HepG2 (cell line): Measurements from ENCODE around the gene GALNTL6. TPM values are rescaled to one million over a fixed set of nuclear protein-coding genes. Genes with fewer than 3 reads are reported as not detected.

Experiments used
- ATAC-seq: fragments of 200-7000 bp; cut with Tn5 transposase; 3 replicates; pipeline ENCODE4 v1.9.1; 2020; ENCODE audit warnings: mild to moderate bottlenecking, moderate library complexity
- BruUV-seq: library from RNA; stranded (reverse); fragments of 400-500 nt; replicated peaks from 2 replicates; lab custom pipeline; 2021; lab: Mats Ljungman, UMichigan
- CTCF ChIA-PET: fragments of 300-600 bp; formaldehyde crosslinking; extraction: SDS; loops from one replicate; lab custom pipeline; 2021; ENCODE audit warnings: low total read pairs, inconsistent platforms, low intra/inter-chr PET ratio; lab: Yijun Ruan, JAX
- POLR2A ChIA-PET: fragments of 350-600 bp; sonication (Branson Sonifier 250); formaldehyde crosslinking; loops from one replicate; lab custom pipeline; 2020; ENCODE audit warnings: antibody characterized with exemption, inconsistent platforms; lab: Yijun Ruan, JAX
- DNase-seq: peaks from one replicate; pipeline ENCODE4 v3.0.0-alpha.2; 2015; ENCODE audit warnings: low spot score
- FAIRE-seq: peaks from 3 replicates; lab custom pipeline; 2011; peaks lifted over from hg19 to GRCh38; lab: Jason Lieb, UNC
- H2AFZ ChIP-seq: one replicate; pipeline ENCODE4 v1.6.1; 2011; ENCODE audit warnings: low read length, inconsistent platforms
- H3K27ac ChIP-seq: fragments of 300-600 bp; 3 replicates; pipeline ENCODE4 v1.8.0; 2011; ENCODE audit warnings: mixed run types, mild to moderate bottlenecking, mixed read lengths, low read length, inconsistent platforms; ENCODE audit not compliant: insufficient read depth; ENCODE audit errors: extremely low read length
- H3K27me3 ChIP-seq, 2 experiments: fragments of 200-600 bp in 1 of 2; 2 replicates in 1 of 2; 3 replicates in 1 of 2; pipeline versions ENCODE4 v1.6.0 to v1.8.0; 2011; ENCODE audit warnings: low read length in 2 of 2, mild to moderate bottlenecking in 2 of 2, moderate library complexity in 2 of 2, inconsistent platforms in 1 of 2; ENCODE audit not compliant: insufficient read depth in 2 of 2, control insufficient read depth in 1 of 2
- H3K36me3 ChIP-seq, 2 experiments: fragments of 200-600 bp in 1 of 2; replicated peaks in 1 of 2; 2 replicates in 1 of 2; 3 replicates in 1 of 2; pipeline versions ENCODE4 v1.5.1 to v1.8.0; 2011; ENCODE audit warnings: low read length in 2 of 2, inconsistent platforms in 1 of 2; ENCODE audit not compliant: insufficient read depth in 2 of 2, control insufficient read depth in 1 of 2
- H3K4me1 ChIP-seq: 2 replicates; pipeline ENCODE4 v1.5.1; 2012; ENCODE audit warnings: low read length, inconsistent platforms; ENCODE audit not compliant: insufficient read depth
- H3K4me2 ChIP-seq: 2 replicates; pipeline ENCODE4 v1.6.0; 2011; ENCODE audit warnings: low read depth, low read length, inconsistent platforms
- H3K4me3 ChIP-seq, 3 experiments: fragments of 200-600 bp in 1 of 3; sonication (generic), shearing (Covaris generic) in 1 of 3; replicated peaks in 1 of 3; 2 replicates each; pipeline ENCODE4 v1.5.1; 2011 to 2016; ENCODE audit warnings: low read length in 3 of 3, inconsistent platforms in 2 of 3, low read depth in 2 of 3, mild to moderate bottlenecking in 2 of 3, control low read depth in 1 of 3, mixed read lengths in 1 of 3; ENCODE audit not compliant: insufficient read depth in 1 of 3
- H3K79me2 ChIP-seq: one replicate; pipeline ENCODE4 v1.6.1; 2011; ENCODE audit warnings: low read length, inconsistent platforms; ENCODE audit not compliant: insufficient read depth
- H3K9ac ChIP-seq: 2 replicates; pipeline ENCODE4 v1.6.0; 2011; ENCODE audit warnings: mild to moderate bottlenecking, low read depth, low read length, inconsistent platforms; ENCODE audit not compliant: insufficient read depth
- H3K9me3 ChIP-seq: 2 replicates; pipeline ENCODE4 v1.5.1; 2012; ENCODE audit warnings: mild to moderate bottlenecking, low read length
- H4K20me1 ChIP-seq: 2 replicates; pipeline ENCODE4 v1.6.0; 2011; ENCODE audit warnings: inconsistent platforms, mild to moderate bottlenecking, low read length, moderate library complexity; ENCODE audit not compliant: insufficient read depth
- CBX2 ChIP-seq, 2 experiments: fragments of 200-600 bp in 1 of 2; sonication (generic); formaldehyde crosslinking in 1 of 2; IDR thresholded peaks; 2 replicates each; pipeline versions ENCODE4 v1.7.0 to v1.8.1; 2018 to 2022; ENCODE audit warnings: low read depth in 2 of 2, low read length in 1 of 2, mild to moderate bottlenecking in 1 of 2, missing genetic modification reagents in 1 of 2
- CEBPB ChIP-seq: IDR thresholded peaks from 2 replicates; pipeline ENCODE4 v1.6.1; 2011; ENCODE audit warnings: low read depth, low read length, improper control_type of control experiment, borderline replicate concordance
- FOXM1 ChIP-seq: sonication (generic); formaldehyde crosslinking; IDR thresholded peaks from 2 replicates; pipeline ENCODE4 v1.5.0; 2020; ENCODE audit warnings: missing genetic modification reagents
- HDAC2 ChIP-seq: sonication (generic); formaldehyde crosslinking; IDR thresholded peaks from 2 replicates; pipeline ENCODE4 v1.4.0; 2020; ENCODE audit warnings: missing genetic modification reagents
- KAT2B ChIP-seq: fragments of 150-350 bp; IDR thresholded peaks from 2 replicates; pipeline ENCODE4 v1.6.1; 2014; ENCODE audit warnings: low read depth, low read length, borderline replicate concordance
- MBNL3 ChIP-seq: fragments of 250-450 bp; sonication (Bioruptor Pico); conservative IDR thresholded peaks from 2 replicates; pipeline ENCODE4 v1.8.0; 2022; ENCODE audit warnings: mild to moderate bottlenecking, inconsistent platforms
- RFX1 ChIP-seq: fragments of 450-650 bp; IDR thresholded peaks from 2 replicates; pipeline ENCODE4 v1.6.1; 2017
- SRSF1 ChIP-seq: fragments of 200-400 bp; formaldehyde crosslinking; optimal IDR thresholded peaks from 2 replicates; pipeline ENCODE3; 2017; ENCODE audit warnings: mild to moderate bottlenecking, low read depth, low read length, moderate library complexity
- ZNF138 ChIP-seq: sonication (generic); formaldehyde crosslinking; IDR thresholded peaks from 2 replicates; pipeline ENCODE4 v1.5.0; 2020; ENCODE audit warnings: mild to moderate bottlenecking, low read depth, missing genetic modification reagents
- ZNF333 ChIP-seq: sonication (generic); formaldehyde crosslinking; IDR thresholded peaks from 2 replicates; pipeline ENCODE4 v1.4.0; 2020; ENCODE audit warnings: mild to moderate bottlenecking, missing genetic modification reagents, borderline replicate concordance
- ZNF44 ChIP-seq: sonication (generic); formaldehyde crosslinking; IDR thresholded peaks from 2 replicates; pipeline ENCODE4 v1.5.1; 2020; ENCODE audit warnings: mild to moderate bottlenecking, missing genetic modification reagents
- ZNF781 ChIP-seq: sonication (generic); formaldehyde crosslinking; IDR thresholded peaks from 2 replicates; pipeline ENCODE4 v1.5.1; 2020; ENCODE audit warnings: borderline replicate concordance, mild to moderate bottlenecking, missing genetic modification reagents; ENCODE audit errors: not compliant biosample characterization
- WGBS: methylation state at CpG from one replicate; pipeline ENCODE4 v1.1.6; 2017; ENCODE audit warnings: low lambda C conversion rate; 5-methylcytosine and 5-hydroxymethylcytosine counted together
- in situ Hi-C: cut with HindIII; loops from 2 replicates; pipeline ENCODE4 v1.10.0; 2017; ENCODE audit warnings: low pct_unique_long_range_greater_than_20kb; ENCODE audit not compliant: extremely low pct_ligation_motif_present
- intact Hi-C: fragments of 100-400 bp; cut with micrococcal nuclease; formaldehyde crosslinking; loops from one replicate; pipeline ENCODE4 v1.10.0; 2022; ENCODE audit not compliant: unreplicated experiment
- polyA plus RNA-seq, 8 experiments: library from polyadenylated mRNA; depleted of rRNA in 3 of 8; stranded (reverse) in 7 of 8; unstranded in 1 of 8; fragments of >200 nt; fragmentation: Illumina TruSeq in 4 of 8; extraction: Trizol in 4 of 8; gene quantifications; 2 replicates each; pipeline versions ENCODE4 v1.2.1 to v1.2.3, GENCODE V29; 2011 to 2016; ENCODE audit warnings: low read depth in 4 of 8, missing spikeins in 1 of 8, mixed read lengths in 1 of 8; ENCODE audit not compliant: insufficient read depth in 1 of 8
- total RNA-seq, 5 experiments: library from RNA; depleted of rRNA; stranded (reverse); fragments of >200 nt; fragmentation: Illumina TruSeq; extraction: Trizol; gene quantifications; 2 replicates each; pipeline ENCODE4 v1.2.3, GENCODE V29; 2016; ENCODE audit warnings: low read depth in 1 of 5
- TF ChIP-seq, protein P1 (sequence below): sonication (generic); formaldehyde crosslinking; IDR thresholded peaks from 2 replicates; pipeline ENCODE4 v1.4.0; 2020; ENCODE audit warnings: missing genetic modification reagents, borderline replicate concordance
- TF ChIP-seq, protein P2 (sequence below): sonication (generic); formaldehyde crosslinking; IDR thresholded peaks from 2 replicates; pipeline ENCODE4 v1.5.0; 2020; ENCODE audit warnings: missing genetic modification reagents, mild to moderate bottlenecking, borderline replicate concordance

The GALNTL6 gene
- total and polyA plus RNA-seq, 2 of the 13 experiments (the other 11 are each of a cell fraction or from before 2014, with no cell fraction given): not detected

DNA sequence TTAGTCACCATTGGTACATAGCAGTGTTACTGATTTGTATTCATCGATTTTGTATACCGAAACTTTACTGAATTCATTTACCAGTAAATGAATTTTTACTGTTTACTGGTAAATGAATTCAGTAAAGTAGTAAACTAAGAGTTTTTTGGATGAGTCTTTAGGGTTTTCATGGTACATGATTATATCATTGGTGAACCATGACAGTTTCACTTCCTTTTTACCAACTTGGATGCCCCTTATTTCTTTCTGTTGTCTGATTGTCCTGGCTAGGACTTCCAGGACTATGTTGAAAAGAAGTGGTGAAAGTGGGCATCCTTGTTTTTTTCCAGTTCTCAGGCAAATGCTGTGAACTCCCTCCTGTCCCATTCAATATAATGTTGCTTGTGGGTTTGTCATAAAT, 494.9 kb downstream of the GALNTL6 start:
- H4K20me1 ChIP-seq: no peaks in the 10 kb centered on the region
- CTCF ChIA-PET: no interaction called here
- DNase-seq: no peak
- H3K4me2 ChIP-seq: no peak overlapping the region
- H3K27me3 ChIP-seq: no peaks in the 10 kb centered on the region
- in situ Hi-C loops (no loop called here), intact Hi-C loops (no loop called here)
- H3K27ac ChIP-seq: no peak overlapping the region
- H3K79me2 ChIP-seq: no peaks in the 10 kb centered on the region
- H3K4me1 ChIP-seq: no peaks in the 10 kb centered on the region
- no peak overlapping the region for H3K9ac ChIP-seq
- no peaks in the 10 kb centered on the region for H3K36me3 ChIP-seq
- H2AFZ ChIP-seq: no peak overlapping the region
- 0% methylated on average over 2 of the region's 2 CpGs for WGBS
- POLR2A ChIA-PET: no interaction called here
- FAIRE-seq: no peak
- H3K9me3 ChIP-seq: no peaks in the 10 kb centered on the region
- TF ChIP-seq, protein P1, sequence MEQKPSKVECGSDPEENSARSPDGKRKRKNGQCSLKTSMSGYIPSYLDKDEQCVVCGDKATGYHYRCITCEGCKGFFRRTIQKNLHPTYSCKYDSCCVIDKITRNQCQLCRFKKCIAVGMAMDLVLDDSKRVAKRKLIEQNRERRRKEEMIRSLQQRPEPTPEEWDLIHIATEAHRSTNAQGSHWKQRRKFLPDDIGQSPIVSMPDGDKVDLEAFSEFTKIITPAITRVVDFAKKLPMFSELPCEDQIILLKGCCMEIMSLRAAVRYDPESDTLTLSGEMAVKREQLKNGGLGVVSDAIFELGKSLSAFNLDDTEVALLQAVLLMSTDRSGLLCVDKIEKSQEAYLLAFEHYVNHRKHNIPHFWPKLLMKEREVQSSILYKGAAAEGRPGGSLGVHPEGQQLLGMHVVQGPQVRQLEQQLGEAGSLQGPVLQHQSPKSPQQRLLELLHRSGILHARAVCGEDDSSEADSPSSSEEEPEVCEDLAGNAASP (CRISPR knock-in tag): no peak
- no peak for TF ChIP-seq CEBPB
- no peak for TF ChIP-seq HDAC2
- no peak for TF ChIP-seq KAT2B
- no peak for TF ChIP-seq ZNF44 (CRISPR knock-in tag)
- no peak for TF ChIP-seq ZNF138 (CRISPR knock-in tag)
- TF ChIP-seq MBNL3: no peak
- TF ChIP-seq, protein P2, sequence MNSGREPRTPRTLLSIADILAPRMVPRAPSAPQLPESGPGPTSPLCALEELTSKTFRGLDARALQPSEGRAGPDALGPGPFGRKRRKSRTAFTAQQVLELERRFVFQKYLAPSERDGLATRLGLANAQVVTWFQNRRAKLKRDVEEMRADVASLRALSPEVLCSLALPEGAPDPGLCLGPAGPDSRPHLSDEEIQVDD: no peak
- no peak for TF ChIP-seq RFX1
- no peak for TF ChIP-seq ZNF333 (CRISPR knock-in tag)
- no peak for TF ChIP-seq ZNF781 (CRISPR knock-in tag)
- no peak for TF ChIP-seq FOXM1 (CRISPR knock-in tag)
- no peak for TF ChIP-seq SRSF1
- no peak for TF ChIP-seq CBX2 (IDR thresholded peaks at IDR 0.05; ENCODE audit: low read depth, low read length)
- TF ChIP-seq CBX2 (CRISPR knock-in tag; IDR thresholded peaks at IDR 0.05; ENCODE audit: low read depth): no peak
- H3K4me3 ChIP-seq: no peak overlapping the region
- no TSS peak for BruUV-seq
- no peak for ATAC-seq
